HG03064 (cell line): ENCODE results near the gene DDR2.

Experiments
- ATAC-seq: cut with Tn5 transposase; IDR thresholded peaks from one replicate; pipeline ENCODE4 v1.9.1; 2021; ENCODE audit warnings: low read depth; ENCODE audit not compliant: unreplicated experiment

DDR2 gene

DNA sequence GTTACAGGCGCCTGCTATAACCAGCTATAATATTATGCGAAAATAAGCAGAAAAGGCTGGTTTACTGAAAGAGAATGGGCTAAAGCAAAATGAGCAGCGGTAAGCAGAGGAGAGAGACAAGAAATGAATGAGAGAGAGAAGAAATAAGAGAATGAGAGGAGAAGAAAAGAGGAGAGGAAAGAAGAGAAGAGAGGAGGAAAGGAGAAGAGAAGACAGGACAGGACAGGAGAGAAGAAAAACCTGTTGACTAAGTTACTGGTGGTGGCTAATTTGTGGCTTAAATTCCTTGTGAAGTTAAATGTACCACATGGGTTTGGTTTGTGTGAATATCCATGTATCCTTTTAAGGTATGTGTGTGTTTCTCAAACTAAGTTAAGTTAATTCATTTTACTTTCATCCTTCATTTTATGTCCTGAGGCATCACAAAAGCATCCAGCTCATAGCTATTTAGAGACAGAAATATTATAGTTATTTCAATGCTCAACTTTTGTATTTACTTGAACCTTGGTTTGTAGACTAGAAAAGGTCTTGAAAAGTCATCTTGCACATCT, 3.1 kb upstream of the DDR2 start:
- ATAC-seq = no peak

DNA sequence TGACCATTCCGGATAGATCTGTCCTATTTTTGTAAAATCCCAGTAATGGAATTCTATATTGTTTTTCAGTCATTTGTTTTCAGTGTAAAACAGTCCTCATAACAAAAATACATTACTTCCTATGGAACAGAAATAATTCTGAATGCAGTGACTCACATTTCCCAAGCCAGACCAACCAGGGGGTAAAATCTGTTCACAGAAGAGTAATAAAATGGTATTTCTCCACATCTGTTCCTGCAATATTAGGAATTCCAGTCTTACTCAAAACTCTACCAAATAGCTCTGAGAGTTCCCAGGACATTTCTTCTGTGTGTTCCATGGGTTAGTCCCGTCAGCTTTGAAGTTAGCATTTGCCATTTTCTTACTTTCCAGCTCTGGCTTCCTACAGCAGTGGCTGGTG, 2.6 kb upstream of the DDR2 start:
- ATAC-seq = no peak

DNA sequence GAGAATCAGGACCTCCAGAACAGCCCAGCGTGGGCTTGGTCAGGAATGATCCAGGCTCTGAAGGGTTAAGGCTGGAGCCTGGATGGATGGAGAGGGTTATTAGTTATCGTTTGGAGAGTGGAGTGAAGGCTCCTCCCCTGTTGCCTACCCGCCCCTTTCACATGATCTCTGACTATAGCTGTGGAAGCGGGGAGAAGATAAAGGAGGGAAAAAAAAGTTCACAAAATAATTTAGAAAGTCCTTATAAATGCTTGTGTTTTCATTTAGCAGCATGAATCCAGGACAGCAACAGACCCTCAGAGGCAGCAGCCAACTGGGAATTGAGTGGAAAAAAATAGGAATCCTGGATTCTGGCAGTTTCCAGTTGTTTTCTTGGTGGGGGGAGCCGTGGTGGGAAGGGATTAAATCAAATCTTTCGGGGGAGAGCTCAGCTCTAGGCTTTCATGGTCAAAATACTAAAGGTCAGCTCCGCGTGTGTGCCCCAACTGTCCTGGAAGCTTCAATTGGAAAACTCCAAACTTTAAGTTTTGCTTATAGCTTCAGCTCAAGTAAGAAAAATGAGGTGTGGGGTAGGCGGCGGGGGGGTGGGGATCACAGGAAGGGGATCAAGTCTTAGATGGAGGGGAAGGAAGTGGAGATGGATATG, 595 bp upstream of the DDR2 start:
- ATAC-seq = no peak

DNA sequence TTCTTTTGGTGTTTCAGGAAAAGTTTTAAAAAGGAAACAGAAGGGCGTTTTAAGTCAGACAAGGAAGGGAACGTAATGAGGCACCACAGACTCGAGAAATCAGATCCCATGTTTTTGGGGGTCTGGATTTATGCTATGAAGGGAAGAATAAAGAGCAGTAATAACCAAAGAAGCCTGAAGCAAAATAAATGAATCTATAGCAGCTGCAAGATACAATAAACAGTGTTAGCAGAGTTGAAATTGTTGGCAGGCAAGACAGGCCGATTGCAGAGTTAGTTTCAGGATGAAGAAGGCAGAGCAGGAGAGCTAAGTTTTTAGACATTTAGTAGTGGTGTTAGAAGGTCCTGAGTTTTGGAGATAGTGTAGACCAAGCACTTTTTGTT, 425 bp downstream of the DDR2 start:
- no peak for ATAC-seq

DNA sequence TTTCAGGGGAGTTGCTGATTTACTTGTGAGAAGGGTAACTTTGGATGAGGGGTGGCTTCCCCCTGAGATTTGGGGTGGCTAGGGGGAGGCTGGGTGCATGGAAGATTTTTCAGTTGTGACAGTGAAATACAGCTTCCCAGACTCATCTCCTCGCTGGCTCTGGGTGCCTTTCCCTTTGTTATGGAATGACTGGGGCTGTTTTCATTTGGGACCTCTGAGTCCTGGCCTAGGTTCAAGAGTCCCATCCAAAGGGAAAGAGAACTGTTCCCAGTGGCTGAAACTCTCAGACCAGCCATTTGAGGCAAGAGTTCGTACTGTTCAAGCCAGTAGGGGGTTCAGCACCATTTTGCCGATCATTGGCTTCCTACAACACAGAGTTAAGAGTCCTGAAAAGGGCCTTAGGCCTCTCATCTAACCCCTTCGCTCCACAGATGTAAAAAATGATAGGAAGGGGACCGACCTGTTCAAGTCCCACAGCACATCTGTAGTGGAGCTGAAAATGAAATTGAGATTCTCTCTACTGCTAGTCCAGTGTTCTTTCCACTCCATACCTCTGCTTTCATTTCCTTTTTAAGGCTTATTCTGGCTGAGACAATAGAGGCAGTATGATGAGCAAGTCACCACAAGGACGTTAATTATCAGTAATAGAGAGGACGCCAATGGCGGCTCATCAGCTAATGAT, 958 bp downstream of the DDR2 start:
- no peak for ATAC-seq

DNA sequence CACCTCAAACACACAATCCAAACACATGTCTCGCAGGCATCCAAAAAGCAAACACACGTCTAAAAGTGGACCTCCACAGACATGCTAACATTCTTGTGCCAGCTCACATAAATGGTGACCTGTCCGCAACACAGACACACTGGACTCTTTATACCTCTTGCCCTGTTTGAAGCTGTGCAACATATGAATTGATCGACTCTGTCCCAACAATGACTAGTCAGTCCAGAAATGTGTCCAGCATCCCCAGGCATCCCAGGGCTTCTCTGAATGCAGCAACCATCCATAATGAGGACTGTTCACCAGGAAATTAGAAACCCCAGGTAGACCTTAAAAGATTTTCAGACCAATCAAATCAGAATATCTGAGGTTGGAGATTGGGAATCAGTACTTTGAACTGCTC, 3.2 kb downstream of the DDR2 start:
- ATAC-seq = no peak

DNA sequence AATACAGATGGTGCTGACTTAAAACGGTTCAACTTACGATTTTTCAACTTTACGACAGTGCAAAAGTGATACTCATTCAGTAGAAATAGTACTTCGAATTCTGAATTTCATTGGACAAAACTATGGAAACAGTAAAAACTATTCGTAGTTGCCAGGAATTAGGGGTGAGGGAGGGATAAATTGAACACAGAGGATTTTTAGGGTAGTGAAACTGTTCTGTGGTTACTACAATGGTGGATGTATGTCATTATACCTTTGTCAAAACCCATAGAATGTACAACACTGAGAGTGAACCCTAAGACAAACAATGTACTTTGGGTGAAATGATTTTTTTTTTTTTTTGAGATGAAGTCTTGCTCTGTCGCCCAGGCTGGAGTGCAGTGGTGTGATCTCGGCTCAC, 7.5 kb downstream of the DDR2 start:
- ATAC-seq = no peak

DNA sequence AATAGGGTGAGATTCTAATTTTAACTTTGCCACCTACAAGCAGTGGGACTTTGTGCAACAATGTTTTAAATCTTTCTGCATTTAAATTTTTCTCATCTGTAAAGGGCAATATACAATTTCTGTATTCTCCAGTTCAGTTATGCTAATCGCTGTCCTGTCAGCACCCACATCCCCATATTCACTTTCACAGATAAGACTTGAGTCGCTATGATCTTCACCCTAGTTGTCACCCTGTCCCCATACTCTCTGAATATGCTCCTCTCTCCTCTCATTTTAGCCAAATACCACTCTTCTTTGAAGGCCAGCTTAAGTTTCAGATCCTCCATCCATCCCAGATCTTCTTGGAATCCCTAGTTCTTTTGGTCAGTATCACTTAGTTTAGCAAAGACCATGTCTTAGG, 8.8 kb downstream of the DDR2 start:
- ATAC-seq = no peak

DNA sequence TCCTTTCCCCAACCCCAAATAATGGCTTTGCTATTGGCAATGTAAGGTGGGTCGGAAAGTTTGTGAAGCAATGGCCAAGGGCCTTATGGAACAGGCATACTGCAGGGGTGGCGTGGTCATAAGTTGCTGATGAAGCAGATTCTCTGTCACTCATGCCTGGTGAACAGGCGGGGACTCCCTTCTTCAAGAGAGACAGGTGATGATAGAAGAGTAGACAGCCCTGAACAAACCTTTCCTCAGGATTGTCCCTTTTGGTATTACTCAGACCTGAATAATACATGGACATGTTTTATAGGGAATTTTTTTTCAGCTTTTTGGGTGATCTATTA, 12.7 kb downstream of the DDR2 start:
- no peak for ATAC-seq

DNA sequence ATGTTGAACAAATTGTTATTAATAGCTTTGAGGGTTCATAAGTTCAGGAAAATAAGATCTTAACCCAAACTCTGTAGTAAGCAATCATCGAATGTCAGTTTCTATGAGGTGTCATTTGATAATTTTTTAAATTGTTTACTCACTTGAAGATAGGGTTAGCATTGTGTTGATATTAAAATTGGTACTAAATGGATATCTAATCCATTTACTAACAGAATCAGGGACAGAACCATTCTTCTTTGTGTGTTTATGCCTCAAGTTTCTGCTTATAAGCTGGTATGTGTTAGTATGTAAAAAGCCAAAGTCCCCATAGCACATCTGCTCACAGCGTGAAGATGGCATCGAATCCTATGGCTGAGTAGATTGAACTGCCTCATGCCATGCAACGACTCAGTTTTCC, 13.4 kb downstream of the DDR2 start:
- no peak for ATAC-seq

DNA sequence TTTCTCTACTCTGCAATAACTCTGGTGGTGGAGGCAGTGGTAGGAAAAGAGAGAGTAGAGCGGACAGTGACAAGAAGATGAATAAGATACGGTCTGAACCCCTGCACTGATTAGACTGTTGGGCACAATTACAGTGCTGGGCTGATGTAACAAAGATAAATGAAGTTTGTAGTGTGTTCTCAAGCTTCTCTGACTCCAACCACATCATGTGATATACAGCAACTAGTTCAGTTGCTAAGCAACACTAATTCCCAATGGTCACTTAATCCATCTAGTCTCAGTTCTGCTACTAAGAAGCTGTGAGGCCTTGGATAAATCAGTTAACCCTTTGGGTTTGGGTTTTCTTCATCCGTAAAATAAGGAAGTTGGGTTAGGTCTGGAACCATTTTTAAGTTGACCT, 17.3 kb downstream of the DDR2 start:
- no peak for ATAC-seq

DNA sequence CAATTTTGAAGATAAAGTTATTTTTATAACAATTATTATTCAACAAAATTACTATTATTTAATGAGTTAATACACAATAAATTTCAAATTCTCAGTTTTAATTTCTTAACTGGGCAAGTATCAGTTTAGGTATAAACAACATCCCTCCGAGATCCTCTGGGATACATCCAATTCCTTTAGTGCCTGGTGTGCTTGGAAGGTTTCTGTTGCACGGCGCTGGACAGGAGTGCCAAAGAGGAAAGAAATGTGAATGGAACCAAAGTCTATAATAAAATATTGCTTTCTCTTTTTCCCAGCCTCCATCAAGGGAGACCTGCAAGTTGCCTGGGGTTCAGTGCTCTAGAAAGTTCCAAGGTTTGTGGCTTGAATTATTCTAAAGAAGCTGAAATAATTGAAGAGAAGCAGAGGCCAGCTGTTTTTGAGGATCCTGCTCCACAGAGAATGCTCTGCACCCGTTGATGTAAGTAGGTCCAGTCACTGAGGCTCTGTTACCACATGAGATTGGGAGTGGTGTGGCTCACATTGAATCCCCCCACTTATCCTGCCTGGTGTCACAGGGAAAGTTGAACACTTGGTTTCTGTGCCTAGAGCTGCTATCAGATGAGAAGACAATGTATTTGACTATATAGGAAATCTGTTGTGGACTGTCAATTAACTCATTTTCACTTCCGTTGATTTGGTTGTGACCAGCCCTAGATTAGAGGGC, 22.8 kb downstream of the DDR2 start:
- no peak for ATAC-seq

DNA sequence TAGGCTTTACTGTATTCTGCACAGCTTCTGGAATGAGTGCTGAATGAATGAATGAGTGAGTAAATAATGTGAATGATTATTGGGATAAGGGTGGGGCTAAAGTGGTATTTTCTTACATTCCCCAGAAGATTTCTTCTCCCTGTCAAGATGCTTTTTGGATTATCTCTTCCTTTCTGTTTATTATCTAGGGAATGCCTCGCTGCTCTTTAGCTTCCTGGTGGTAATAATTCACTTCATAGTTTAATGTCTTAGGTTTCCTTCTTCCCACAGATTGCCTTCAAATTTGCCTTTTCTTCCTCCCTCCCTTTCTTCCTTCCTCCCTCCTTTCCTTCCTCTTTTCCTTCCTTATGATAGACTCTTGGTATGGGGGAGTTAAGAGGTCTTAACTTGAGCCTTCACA, 24.0 kb downstream of the DDR2 start:
- ATAC-seq = no peak

DNA sequence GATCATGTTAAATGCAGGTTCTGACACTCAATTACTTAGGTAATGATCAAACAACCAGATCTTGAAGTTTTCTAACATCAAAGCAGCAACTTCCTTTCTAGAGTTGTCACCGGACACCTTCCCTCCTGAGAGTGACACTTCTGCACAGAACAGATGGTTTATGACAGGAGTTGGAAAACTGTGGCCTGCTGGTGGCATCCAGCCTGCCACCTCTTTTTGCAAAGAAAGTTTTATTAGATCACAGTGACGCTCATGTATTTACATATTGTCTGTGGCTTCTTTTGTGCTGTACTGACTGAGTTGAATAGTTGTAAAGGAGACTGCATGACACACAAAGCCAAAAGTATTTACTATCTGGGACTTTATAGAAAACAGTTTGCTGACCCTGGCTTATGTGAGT, 28.3 kb downstream of the DDR2 start:
- ATAC-seq = no peak

DNA sequence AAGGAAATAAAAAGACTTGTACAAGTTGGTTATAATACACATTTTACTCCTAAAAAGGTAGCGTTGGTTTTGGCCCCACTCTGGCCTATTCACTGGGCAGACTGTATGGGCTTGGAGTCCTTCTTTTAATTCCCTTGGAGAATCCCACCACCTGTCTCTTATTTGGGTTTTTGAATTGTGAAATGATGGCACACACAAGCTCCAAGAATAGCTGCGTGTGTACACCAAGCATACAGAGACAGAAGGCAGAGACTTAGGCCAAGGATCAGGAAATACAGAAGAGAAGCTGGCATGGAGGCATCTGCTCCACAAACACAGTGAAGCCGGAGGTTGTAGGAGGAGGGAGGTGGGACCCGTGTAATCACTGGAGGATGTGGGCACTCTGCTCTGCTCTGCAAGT, 29.1 kb downstream of the DDR2 start:
- no peak for ATAC-seq

DNA sequence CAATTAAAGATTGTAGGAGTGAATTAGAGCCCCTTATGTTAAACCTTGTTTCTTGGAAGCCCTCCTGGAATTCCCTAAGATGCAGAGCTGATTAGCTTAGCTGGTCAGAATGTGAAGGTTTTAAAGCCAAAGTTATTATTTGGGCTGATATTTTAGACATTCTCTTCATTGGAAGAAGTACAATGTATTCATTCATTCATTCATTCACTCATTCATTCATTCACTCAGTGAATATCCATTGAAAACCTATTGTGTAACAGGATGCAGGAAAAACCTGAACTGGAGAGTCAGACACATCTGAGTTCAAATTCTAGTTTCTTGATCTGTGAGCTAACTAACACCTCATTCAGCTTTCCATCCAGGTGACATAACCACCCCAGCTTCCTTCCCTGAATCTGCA, 29.7 kb downstream of the DDR2 start:
- ATAC-seq = no peak

DNA sequence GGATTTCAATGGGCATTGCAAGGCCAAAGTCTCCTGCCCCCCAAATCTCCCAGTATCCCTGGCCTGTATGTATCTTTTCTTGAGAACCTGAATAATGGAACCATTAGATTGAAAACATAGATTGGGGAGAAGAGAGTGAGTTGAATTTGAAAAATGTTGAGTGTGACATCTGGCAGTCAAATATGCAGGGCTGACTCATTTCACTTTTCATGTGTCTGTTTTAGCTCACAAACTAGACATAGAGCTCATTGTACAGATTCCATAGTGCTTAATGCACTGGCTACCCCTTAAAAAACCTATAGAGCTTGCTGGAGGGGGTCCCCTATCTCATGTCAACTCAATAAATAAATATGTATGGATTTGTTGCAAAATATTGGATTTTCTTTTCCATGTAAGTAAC, 30.8 kb downstream of the DDR2 start:
- ATAC-seq = no peak

DNA sequence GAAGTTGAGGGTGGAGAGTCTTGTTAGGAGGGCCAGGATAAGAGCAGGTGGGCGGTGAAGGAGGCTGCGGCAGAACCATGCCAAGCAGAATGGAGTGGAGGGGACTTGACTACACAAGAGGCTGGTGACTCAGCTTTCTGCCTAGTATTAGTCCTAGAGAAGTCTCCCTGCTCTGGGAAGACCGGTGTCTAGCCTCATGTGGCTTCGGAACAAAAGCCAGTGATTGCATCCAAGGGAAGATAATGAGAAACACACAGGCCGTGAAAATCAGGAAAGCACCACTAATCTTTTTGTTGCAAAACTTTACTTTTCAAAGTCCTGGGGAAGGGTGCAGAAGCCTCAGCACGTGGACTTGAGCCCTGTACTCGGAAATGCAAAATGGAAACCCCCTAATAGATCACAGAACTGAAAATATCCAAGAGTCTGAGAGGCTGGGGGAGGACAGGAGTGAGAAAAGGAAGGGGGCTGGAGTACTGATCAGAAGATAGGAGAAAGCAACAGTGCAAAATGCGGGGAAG, 31.4 kb downstream of the DDR2 start:
- ATAC-seq = no peak

DNA sequence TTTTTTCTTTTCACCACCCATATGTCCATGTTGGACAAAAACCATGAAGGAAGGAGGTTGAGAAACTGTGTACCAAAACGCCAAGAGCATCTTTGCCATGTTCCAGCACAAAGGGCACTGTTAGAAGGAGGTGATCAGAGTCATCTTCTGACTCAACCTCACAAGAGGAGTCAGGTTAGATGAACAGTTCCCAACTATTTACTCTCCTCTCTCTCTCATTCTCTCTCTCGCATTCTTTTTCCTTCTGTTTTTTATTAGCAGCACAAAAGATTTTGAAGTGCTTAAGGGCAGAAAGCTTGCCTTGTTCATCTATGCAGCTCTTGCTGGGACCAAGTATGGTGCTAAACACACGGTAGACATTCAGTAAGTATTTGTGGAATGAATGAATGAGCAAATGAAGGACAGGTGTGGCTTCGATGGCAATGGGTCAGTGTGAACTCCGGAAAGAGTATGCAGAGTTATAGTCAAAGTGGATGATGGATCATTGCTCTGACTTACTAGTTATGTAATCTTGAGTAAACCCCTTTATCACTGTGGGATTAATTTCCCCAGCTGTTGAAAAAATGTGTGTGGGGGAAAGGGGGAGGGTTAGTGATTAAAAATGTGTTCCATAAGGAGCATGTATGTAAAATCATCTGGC, 33.9 kb downstream of the DDR2 start:
- no peak for ATAC-seq

DNA sequence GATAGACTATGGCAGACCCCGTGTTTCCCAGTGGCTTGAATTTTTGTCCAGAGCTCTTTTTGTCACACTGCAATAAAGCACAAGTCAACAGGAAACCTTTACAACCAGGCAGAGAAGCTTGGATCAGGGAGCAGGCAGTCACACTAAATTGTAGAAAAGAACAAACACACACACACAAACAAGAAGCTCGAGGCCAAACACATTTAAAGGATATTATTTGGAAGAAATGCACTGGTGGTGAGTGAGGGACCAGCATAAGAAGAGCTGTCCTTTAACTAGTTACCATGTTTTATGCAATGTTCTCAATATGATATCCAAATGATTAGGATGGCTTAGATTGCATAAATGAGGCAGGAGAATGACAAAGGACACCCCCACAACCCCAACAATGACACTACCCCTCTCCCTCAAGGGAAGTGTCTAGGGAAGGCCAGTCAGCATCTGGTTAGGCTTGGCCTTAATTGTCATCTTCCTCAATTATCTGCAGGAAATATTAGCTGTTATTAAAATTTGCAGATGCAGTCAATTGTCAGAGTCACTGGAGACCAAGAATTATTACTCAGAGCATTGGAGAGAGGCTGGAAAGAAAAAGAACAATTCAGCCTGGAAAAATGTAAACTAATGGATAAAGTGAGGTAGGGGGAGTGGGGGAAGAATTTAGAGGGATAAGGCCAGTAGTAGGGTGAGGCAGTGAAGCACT, 35.3 kb downstream of the DDR2 start:
- no peak for ATAC-seq
